Stimulated activated CD8-positive, alpha-beta memory T cell treated with anti-CD3 and anti-CD28 coated beads, Interleukin-15, amount 100 ng/mL, for 4 hours (primary cell): ENCODE data around the gene FSIP1.

ENCODE experiments used
- DNase-seq, 2 donors: peaks; one replicate each; pipeline ENCODE4 v3.0.0-alpha.2; 2020; ENCODE audit warnings: low read depth in 2 of 2

Gene FSIP1

GRCh38 chr15:39582286-39582976 lies 200.2 kb downstream of the FSIP1 start:
- DNase-seq = no peak

- DNase-seq = no peak
Observed at GRCh38 chr15:39581793-39582285, 200.8 kb downstream of the FSIP1 start.

DNA sequence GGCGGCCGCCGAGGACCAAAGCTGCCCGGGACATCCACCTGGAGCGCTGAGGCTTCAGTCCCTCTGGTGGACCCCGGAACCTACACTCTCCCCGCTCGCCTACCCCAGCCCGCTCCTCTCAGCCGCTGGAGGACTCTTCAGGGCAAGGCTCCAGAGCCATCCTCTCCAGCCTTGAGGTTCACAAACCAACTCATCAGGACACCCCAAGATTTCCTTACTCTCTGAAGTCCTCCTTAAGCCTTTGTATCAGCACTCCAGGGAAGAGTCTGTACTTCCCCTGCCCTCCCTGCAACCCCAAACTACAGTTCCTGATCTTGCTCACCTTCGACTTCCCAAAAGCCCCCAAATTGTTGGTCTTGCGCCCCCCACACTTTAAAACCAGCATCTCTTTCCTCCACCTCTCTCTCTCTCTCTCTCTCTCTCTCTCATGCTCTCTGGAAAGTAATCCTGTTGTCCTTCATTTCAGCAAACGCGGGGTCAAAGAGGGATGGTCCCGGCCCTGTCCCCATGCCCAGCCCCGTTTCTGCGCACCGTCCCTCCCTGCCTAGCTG lies 201.3 kb downstream of the FSIP1 start:
- DNase-seq = no peak

DNA sequence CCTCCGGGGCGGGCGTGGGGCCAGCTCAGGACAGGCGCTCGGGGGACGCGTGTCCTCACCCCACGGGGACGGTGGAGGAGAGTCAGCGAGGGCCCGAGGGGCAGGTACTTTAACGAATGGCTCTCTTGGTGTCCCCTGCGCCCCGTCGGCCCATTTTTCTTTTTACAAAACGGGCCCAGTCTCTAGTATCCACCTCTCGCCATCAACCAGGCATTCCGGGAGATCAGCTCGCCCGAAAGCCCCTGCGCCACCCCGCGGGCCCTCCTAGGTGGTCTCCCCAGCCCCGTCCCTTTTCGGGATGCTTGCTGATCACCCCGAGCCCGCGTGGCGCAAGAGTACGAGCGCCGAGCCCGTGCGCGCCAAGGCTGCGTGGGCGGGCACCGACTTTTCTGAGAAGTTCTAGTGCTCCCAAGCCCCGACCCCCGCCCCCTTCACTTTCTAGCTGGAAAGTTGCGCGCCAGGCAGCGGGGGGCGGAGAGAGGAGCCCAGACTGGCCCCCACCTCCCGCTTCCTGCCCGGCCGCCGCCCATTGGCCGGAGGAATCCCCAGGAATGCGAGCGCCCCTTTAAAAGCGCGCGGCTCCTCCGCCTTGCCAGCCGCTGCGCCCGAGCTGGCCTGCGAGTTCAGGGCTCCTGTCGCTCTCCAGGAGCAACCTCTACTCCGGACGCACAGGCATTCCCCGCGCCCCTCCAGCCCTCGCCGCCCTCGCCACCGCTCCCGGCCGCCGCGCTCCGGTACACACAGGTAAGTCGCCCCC lies 202.0 kb downstream of the FSIP1 start, which contains the start of gene THBS1:
TSS of gene THBS1 (plus strand) at position 595 of the 757 bp plus-strand sequence. CDS start 779 bp downstream, outside the sequence.
- DNase-seq = peak; percentile 20 to 42

GRCh38 chr15:39580117-39580484 lies 202.5 kb downstream of the FSIP1 start:
- peak; percentile 70 to 73 for DNase-seq

DNA sequence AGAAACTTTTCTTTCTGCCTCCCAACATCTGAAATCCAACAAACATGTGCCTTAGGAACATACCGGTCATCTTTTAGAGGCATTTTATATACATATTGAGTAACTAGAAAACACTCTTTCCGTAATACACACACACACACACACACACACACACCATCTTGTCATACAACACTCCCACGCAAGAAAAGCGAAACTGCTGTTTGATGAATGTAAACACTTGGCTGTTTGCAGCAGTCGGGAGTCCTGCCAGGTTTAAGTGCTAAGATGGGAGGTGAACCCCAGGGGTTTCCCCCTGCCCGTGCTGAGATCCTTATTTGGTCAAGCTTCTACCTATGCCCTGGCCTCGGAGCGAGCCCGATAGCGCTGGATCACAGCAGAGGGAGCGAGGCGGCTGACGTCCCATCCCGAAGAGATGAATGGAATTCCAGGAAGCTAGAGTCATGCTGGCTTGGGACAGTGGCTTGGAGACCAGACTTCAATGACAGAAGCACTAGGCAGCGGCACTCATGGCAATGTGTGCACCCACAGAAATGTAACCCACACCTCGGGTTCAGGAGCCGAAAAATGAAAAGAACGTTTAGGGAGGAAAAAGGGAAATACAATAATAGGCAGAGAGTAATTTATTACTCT lies 203.0 kb downstream of the FSIP1 start:
- DNase-seq = no peak

GRCh38 chr15:39578851-39579486 lies 203.7 kb downstream of the FSIP1 start:
- no peak for DNase-seq

DNA sequence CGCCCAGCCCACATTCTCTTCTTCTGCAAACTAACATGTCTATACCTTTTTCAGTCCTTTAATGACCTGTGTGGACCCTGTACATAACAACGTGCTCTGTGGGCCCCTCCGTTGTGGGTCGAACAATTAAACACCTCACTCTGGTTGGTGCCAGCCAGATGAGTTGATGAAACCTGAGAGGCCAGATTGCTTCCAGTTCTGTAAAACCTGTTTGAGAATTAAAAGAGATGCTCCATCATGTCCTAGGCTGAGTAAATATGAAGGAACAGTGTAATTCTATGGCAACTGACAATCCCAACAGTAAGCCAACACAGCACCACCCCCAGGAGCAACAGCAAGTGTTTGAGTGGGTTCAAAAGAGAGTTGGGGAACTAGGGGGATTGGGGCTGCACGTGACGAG lies 207.5 kb downstream of the FSIP1 start:
- no peak for DNase-seq

GRCh38 chr15:39574427-39574826 lies 208.2 kb downstream of the FSIP1 start:
- DNase-seq = no peak

- DNase-seq = no peak
Observed at GRCh38 chr15:39573844-39574243, 208.8 kb downstream of the FSIP1 start.

GRCh38 chr15:39573287-39573686 lies 209.4 kb downstream of the FSIP1 start:
- no peak for DNase-seq

DNA sequence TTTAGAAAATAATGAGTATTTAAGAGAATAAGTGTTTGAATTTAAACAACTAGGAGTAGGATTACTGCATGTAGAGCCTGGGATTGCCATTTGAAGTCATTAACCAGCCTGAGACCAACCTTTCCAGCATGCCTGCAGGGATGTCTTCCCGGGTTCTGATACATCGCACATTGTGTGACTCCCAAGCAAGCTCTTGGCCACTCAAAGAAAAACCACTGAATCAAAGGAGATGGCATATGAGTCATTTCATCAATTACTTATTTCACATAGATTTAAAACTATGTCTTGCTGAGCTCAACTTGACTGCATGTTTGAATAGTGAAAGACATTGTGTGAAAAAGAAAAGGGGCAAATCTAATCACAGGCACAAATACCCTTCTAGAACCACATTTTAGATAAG lies 216.8 kb downstream of the FSIP1 start:
- no peak for DNase-seq

GRCh38 chr15:39564972-39565665 lies 217.5 kb downstream of the FSIP1 start:
- DNase-seq = no peak

- no peak for DNase-seq
Observed at GRCh38 chr15:39558421-39558820, 224.2 kb downstream of the FSIP1 start.

- DNase-seq = no peak
Observed at GRCh38 chr15:39556461-39556860, 226.2 kb downstream of the FSIP1 start.

GRCh38 chr15:39555885-39556284 lies 226.8 kb downstream of the FSIP1 start:
- DNase-seq = no peak

GRCh38 chr15:39554746-39555387 lies 227.8 kb downstream of the FSIP1 start:
- DNase-seq = no peak

DNA sequence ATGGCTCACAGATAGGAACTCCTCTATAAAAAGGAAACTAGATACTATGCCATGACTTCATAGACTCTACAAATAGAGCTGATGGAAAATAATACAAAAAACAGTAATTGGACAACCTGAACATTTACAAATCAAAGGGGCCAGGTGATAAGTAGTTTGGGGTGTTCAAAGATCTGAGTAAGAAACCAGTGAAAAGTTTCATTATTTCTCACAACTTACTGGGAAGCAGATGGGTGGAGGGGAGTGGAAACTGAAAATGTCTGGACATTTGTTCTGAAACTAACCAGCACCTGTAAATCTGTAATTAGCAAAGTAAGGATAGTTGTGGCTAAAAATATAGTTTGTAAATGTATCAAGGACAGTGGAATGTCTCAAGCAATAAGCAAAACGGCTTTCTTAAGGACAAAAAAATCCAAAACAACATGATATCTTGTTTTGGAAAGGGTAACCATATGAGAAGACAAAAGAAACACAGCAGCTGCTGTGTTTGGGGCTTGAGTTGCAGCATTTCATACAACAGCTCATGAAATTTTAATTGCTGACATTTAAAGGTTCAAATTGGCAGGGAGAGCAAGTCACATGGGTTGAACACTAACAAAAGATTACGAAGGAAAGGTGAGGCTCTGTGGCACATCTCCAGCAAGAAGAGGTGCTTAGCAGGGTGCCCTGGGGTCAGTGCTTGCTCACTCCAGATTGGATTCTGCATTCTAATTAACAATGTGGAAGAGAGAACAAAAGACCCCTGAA lies 228.5 kb downstream of the FSIP1 start:
- DNase-seq = no peak

DNA sequence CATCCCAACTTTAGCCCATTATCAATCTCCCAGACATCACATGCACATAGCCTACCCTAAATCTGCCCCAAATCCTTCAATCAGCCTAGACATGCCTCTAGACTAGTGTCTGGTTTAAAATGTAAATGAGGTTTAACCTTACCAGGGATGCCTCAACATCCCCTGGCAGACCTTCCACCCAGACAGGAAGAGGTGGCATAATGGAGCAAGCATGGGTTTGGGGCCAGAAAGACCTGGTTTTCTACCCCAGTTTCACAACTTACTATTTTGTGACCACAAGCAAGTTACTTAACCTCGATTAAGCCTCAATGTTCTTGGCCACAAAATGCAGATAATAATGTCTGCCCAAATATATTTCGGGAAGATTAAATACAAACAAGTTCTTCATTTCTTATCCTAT lies 230.1 kb downstream of the FSIP1 start:
- DNase-seq = no peak

DNA sequence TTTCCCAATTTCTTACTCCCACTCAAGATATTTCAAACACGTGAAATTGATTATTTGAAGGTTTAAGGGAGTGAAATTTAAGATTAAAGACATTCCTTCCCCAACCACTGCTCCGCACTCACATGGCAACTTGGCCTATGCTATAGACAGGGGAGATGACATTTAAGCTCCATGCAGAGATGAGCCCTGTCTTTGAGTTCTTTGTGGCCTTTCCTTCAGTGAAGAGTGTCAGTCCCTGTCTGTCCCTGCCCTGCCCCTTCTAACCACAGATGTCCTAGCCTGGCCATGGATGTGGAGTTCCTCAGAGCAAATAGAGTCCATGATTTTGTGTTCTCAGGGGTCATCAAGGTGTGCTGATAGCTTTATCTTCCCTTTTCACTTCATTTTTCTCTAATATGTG lies 231.2 kb downstream of the FSIP1 start:
- no peak for DNase-seq
